ENCODE results near the gene ACSL5.
A peak's percentile ranks its signal among the peaks of the same experiment; 100 is the strongest.

Gene ACSL5

DNA sequence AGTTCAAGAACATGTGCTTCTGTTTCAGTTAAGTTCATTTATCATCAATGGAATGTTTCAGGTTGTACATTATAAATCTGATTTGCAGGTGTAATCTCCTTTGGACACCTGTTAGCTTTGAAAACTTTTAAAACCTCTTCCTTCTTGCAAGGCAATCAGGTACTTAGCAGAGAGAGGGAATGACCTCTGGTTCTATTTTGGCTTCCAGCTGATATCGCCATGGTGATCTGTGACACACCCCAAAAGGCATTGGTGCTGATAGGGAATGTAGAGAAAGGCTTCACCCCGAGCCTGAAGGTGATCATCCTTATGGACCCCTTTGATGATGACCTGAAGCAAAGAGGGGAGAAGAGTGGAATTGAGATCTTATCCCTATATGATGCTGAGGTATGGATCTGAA, 35.4 kb downstream of the ACSL5 start:
- no peak overlapping the region for H3K4me3 ChIP-seq (ENCODE audit: low read depth, low read length)
- DNase-seq (ENCODE audit: low read depth) = no peak
- TF ChIP-seq, protein P1, sequence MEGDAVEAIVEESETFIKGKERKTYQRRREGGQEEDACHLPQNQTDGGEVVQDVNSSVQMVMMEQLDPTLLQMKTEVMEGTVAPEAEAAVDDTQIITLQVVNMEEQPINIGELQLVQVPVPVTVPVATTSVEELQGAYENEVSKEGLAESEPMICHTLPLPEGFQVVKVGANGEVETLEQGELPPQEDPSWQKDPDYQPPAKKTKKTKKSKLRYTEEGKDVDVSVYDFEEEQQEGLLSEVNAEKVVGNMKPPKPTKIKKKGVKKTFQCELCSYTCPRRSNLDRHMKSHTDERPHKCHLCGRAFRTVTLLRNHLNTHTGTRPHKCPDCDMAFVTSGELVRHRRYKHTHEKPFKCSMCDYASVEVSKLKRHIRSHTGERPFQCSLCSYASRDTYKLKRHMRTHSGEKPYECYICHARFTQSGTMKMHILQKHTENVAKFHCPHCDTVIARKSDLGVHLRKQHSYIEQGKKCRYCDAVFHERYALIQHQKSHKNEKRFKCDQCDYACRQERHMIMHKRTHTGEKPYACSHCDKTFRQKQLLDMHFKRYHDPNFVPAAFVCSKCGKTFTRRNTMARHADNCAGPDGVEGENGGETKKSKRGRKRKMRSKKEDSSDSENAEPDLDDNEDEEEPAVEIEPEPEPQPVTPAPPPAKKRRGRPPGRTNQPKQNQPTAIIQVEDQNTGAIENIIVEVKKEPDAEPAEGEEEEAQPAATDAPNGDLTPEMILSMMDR (IDR thresholded peaks at IDR 0.05; ENCODE audit: insufficient read depth, low read depth, low read length, missing control alignments) = no peak

DNA sequence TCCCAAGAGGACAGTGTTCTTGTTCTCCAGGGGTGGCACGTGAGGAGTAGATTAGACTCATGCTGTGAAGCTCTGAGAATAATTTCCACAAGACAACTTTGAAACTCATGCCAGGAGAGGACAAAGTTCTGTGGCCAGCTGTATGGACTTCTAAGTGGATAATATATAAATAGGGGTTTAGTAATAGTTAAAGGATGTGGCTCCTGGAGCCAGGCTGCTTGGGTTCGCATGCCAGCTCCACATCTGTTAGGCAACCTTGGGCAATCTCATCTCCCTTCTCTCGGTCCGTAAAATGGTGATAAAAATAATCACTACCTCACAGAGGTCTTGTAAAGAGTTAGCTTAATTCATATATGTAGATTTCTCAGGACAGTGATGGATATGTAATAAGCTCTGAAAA, 35.8 kb downstream of the ACSL5 start:
- no peak overlapping the region for H3K4me3 ChIP-seq (ENCODE audit: low read depth, low read length)
- no peak for DNase-seq (ENCODE audit: low read depth)
- TF ChIP-seq, protein P1 (IDR thresholded peaks at IDR 0.05; ENCODE audit: insufficient read depth, low read depth, low read length, missing control alignments) = no peak

DNA sequence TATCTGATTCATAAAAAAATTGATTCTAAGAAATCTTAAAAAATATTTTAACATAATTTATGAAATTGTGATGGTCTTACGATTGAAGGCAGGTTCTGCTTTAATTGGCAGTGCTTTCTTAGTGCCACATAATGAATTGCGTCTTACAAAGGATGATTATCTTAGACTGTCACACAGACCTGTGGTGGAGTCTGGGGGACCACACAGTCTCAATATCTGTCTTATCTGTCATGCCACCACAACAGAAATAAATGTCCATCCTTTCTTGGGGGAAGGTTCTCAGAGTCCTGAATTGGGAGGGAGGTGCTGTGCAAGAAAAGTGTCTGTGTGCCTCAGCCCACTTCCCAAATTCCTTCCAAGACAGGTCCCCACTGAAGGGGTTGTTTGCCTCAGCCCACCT, 38.8 kb downstream of the ACSL5 start:
- TF ChIP-seq, protein P1 (IDR thresholded peaks at IDR 0.05; ENCODE audit: insufficient read depth, low read depth, low read length, missing control alignments) = no peak
- no peak for DNase-seq (ENCODE audit: low read depth)
- H3K4me3 ChIP-seq (ENCODE audit: low read depth, low read length) = no peak overlapping the region

DNA sequence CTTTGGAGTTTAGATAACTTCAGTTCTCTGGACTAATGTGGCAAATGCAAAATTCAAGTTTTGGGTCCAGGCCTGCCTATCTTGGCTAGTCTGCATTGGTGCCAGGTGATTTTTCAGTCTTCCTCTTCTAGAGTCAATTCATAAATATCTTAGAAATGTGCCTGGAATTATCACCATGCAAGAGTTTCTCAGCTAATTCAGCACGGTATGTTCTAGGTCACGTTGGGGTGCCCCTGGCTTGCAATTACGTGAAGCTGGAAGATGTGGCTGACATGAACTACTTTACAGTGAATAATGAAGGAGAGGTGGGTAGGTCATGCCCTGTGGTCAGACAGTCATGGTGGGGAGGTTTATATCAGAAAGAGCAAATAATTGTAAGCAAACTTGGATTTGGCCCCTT, 47.8 kb downstream of the ACSL5 start:
- DNase-seq (ENCODE audit: low read depth) = no peak
- TF ChIP-seq, protein P1 (IDR thresholded peaks at IDR 0.05; ENCODE audit: insufficient read depth, low read depth, low read length, missing control alignments) = no peak
- H3K4me3 ChIP-seq (ENCODE audit: low read depth, low read length) = no peak overlapping the region

DNA sequence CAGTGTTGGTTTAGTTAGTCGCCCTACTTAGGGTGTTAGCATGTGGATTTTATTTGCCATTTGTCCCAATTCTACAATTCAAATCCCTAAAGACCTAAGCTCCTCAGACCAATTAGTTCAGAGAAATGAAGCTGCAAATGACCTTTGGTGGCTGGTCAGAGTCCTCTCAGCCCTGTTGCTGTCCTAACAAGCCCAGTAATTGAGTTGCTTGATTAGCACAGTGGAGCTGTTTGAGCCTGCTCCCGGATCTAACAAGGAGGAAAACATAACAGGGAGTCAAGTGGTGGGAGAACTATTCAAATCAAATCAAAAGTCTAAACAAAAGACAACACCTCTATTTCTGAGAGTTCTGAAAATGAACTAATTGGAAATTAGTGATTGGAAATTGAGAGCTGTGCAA, 50.7 kb downstream of the ACSL5 start:
- no peak for DNase-seq (ENCODE audit: low read depth)

DNA sequence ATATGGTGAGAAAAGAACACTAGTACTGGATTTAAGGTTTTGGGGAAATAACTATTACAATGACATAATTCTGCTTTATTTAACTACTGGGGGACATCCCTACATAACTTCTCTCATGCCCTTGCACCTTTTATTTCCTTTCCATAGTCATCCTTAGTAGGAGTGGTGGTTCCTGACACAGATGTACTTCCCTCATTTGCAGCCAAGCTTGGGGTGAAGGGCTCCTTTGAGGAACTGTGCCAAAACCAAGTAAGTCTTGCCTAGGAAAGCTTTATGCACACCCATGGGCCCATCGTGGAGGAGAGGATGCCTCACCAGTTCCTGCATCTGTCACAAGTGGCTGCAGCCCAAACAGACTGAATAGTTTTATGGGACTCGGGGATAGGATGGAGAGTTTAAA, 52.2 kb downstream of the ACSL5 start:
- no peak overlapping the region for H3K4me3 ChIP-seq (ENCODE audit: low read depth, low read length)
- DNase-seq (ENCODE audit: low read depth) = no peak
- TF ChIP-seq, protein P1 (IDR thresholded peaks at IDR 0.05; ENCODE audit: insufficient read depth, low read depth, low read length, missing control alignments) = no peak

More for the DNA sequence above, 50.7 kb downstream of the ACSL5 start:
- H3K4me3 ChIP-seq (ENCODE audit: low read depth, low read length) = no peak overlapping the region
- TF ChIP-seq, protein P1 (IDR thresholded peaks at IDR 0.05; ENCODE audit: insufficient read depth, low read depth, low read length, missing control alignments) = no peak

DNA sequence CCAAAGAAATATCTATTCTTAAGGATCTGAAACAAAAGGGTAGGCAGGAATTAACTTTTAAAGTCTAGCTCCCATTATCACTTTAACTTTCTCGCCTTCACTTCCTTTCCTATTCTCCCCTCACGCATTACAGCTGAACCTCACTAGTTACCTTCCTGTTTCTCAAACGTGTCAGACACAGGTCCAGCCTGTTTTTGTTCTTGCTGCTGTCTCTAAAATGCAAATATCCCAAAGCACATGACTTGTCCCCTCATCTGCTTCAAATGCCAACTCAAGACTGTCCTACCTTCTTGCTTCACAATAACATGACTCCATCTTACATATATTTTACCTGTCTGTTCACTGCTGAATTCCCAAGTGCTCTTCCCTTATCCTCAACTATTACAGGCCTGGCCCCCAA, 55.2 kb downstream of the ACSL5 start:
- TF ChIP-seq, protein P1 (IDR thresholded peaks at IDR 0.05; ENCODE audit: insufficient read depth, low read depth, low read length, missing control alignments) = no peak

More for the DNA sequence above, 55.2 kb downstream of the ACSL5 start:
- no peak overlapping the region for H3K4me3 ChIP-seq (ENCODE audit: low read depth, low read length)
- peak; percentile 18 for DNase-seq (ENCODE audit: low read depth)

All from GM12865 (cell line).